HG03558 (cell line): Measurements from ENCODE around the gene NUDCD3.

Experiments
- ATAC-seq: cut with Tn5 transposase; IDR thresholded peaks from one replicate; pipeline ENCODE4 v1.9.1; 2021; ENCODE audit warnings: moderate number of reproducible peaks; ENCODE audit not compliant: unreplicated experiment; ENCODE audit errors: extremely low read depth

The NUDCD3 gene

GRCh38 chr7:44411306-44411705 lies 79.2 kb downstream of the NUDCD3 start:
- ATAC-seq: no peak

- no peak for ATAC-seq
Observed at GRCh38 chr7:44408596-44408995, 81.9 kb downstream of the NUDCD3 start.

- no peak for ATAC-seq
Observed at GRCh38 chr7:44403775-44404174, 86.7 kb downstream of the NUDCD3 start.

GRCh38 chr7:44403176-44403759 lies 87.2 kb downstream of the NUDCD3 start:
- ATAC-seq: no peak

GRCh38 chr7:44402401-44403060 lies 87.9 kb downstream of the NUDCD3 start:
- no peak for ATAC-seq

- no peak for ATAC-seq
Observed at GRCh38 chr7:44401692-44402091, 88.8 kb downstream of the NUDCD3 start.

GRCh38 chr7:44400033-44400511 lies 90.4 kb downstream of the NUDCD3 start:
- no peak for ATAC-seq

- ATAC-seq: no peak
Observed at GRCh38 chr7:44398953-44399574, 91.4 kb downstream of the NUDCD3 start.

- ATAC-seq: no peak
Observed at GRCh38 chr7:44398511-44398911, 91.9 kb downstream of the NUDCD3 start.

GRCh38 chr7:44396931-44397545 lies 93.4 kb downstream of the NUDCD3 start:
- ATAC-seq: no peak

- ATAC-seq: no peak
Observed at GRCh38 chr7:44396496-44396895, 94.0 kb downstream of the NUDCD3 start.

GRCh38 chr7:44395067-44395466 lies 95.4 kb downstream of the NUDCD3 start:
- ATAC-seq: no peak

GRCh38 chr7:44394636-44395035 lies 95.8 kb downstream of the NUDCD3 start:
- ATAC-seq: no peak

- ATAC-seq: no peak
Observed at GRCh38 chr7:44394112-44394447, 96.4 kb downstream of the NUDCD3 start.

GRCh38 chr7:44393238-44394111 lies 97.0 kb downstream of the NUDCD3 start:
- no peak for ATAC-seq

- no peak for ATAC-seq
Observed at GRCh38 chr7:44392618-44393010, 97.8 kb downstream of the NUDCD3 start.

GRCh38 chr7:44391746-44392617 lies 98.5 kb downstream of the NUDCD3 start:
- ATAC-seq: no peak

- ATAC-seq: no peak
Observed at GRCh38 chr7:44391171-44391570, 99.3 kb downstream of the NUDCD3 start.

GRCh38 chr7:44390701-44391100 lies 99.8 kb downstream of the NUDCD3 start:
- ATAC-seq: no peak
